GM19023 (cell line): ENCODE results near the gene TGM3.

ENCODE experiments used
- ATAC-seq: cut with Tn5 transposase; IDR thresholded peaks from one replicate; pipeline ENCODE4 v1.9.1; 2021; ENCODE audit warnings: mild to moderate bottlenecking, moderate library complexity; ENCODE audit not compliant: unreplicated experiment

TGM3 gene

GRCh38 chr20:2335096-2335870, 39.5 kb downstream of the TGM3 start:
- ATAC-seq, result no peak

- no peak for ATAC-seq
Measured at GRCh38 chr20:2336471-2336870, 40.7 kb downstream of the TGM3 start.

DNA sequence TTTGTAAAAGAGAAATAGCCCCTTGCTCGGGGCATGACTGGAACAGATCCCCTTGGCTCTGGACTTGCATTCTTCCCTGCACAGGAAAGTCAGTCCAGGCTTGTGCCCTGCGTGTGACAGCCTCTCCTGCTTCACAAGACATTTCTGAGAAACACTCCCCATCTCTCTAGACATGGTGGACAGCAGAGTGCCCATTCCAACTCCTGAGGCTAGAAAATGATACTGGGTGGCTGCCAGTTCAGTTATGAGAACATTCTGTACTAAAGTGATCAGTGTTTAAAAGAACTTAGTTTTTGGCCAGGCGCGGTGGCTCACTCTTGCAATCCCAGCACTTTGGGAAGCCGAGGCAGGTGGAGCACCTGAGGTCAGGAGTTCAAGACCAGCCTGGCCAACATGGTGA, 41.3 kb downstream of the TGM3 start:
- ATAC-seq, result no peak

DNA sequence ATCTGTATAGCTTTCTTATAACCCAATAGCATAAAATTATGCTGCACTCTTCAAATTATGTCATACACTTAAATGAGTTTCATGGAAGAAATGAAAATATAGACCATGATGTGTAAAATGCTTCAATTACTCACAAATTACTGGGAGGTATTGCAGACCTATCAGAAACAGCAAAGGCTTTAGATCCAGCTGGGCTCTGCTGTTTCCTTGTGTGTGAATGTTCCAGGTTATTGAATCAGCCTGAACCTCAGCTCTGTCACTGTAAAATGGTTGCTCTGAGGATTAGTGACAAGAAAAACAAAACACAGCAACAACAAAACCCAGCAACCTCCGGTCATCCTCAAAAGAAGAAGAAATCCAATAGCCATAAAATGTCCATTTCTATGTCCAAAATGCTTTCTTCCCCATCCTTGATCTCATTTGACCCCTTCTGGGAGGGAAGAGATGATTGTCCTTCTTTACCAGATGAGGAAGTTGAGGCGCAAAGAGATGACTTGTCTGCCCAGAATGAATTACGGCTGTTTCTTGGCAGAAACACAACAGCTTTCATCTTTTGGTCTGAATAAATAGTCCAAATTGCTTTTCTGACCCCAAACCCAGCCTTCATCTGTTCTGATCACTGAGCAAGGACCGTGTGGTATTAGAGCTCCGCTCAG, 42.7 kb downstream of the TGM3 start:
- no peak for ATAC-seq

DNA sequence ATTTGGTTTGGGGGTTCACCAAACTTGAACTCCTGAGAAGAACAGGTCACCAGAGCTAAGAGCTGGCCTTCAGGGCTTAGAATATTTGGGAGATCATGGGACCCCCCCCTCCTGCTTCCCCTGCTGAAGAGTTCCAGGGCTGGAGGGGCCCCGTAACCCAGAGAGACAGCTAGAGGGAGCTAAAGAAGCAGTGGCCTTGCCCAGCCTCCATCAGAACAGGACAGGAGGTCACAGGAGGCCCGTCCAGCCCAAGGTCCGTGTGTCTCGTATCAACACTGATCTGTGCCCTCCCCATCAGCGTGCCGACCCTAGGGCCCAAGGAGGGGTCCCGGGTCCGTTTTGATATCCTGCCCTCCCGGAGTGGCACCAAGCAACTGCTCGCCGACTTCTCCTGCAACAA, 44.3 kb downstream of the TGM3 start:
- no peak for ATAC-seq

DNA sequence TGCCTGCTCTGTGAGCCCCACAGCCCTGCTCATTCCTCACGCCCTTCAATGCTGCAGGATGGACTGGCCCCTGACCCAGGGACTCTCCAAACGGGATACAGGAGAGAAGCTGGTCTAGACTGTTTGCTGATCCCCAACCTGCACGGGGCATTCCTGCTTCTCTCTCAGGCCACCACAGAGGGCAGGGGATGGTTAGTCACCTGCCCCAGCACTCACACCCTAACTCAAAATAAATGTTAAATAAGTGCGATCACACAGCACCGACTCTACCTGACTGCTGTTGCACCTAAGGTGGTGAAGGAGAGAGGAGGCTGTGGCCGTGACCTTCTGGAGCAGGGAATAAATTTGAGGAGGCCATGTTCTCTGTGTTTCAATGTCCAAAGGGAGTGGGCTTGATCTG, 45.0 kb downstream of the TGM3 start:
- ATAC-seq, result no peak

- ATAC-seq, result no peak
Measured at GRCh38 chr20:2341336-2341735, 45.5 kb downstream of the TGM3 start.

DNA sequence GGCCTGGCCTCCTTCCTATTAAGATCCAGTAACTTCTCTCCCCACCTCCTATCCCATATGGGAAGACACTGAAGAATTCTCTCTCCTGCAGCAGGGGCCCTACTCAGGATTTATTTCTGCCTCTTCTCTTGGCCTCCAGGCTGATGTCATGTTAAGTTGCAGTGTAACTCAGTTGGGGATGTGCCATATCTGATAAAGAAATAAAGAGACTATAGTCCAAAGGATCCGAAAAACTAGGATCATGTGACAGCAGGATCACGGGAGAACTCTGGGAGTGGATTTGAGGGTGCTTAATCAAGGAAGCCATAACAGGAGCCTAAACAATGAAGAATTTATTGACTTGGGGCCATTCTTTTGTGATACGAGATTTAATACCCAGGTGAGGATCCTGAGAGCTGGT, 46.4 kb downstream of the TGM3 start:
- no peak for ATAC-seq

GRCh38 chr20:2346188-2346587, 50.4 kb downstream of the TGM3 start:
- ATAC-seq, result no peak

- ATAC-seq, result no peak
Measured at GRCh38 chr20:2348336-2348735, 52.5 kb downstream of the TGM3 start.

- ATAC-seq, result no peak
Measured at GRCh38 chr20:2349801-2350200, 54.0 kb downstream of the TGM3 start.

- no peak for ATAC-seq
Measured at GRCh38 chr20:2350606-2351005, 54.8 kb downstream of the TGM3 start.

- no peak for ATAC-seq
Measured at GRCh38 chr20:2353231-2353630, 57.4 kb downstream of the TGM3 start.

DNA sequence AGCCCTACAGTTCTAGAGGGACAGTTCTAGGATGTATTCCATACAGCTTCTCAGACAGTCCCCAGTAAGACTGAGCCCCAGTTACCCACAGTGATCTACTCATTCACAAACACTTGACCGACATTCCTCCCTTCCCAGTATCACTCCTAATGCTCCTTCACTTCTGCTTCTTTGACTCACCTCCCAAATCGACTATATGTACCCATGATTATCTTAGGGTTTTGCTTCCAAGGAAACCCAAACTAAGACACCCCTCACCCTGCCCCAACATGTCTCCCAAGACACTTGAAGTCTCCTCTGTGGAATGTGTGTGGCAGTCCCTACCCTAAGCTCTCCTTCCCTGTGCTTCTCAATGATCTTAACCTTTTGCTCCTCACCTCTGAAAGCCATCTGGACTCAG, 61.3 kb downstream of the TGM3 start:
- ATAC-seq, result no peak

DNA sequence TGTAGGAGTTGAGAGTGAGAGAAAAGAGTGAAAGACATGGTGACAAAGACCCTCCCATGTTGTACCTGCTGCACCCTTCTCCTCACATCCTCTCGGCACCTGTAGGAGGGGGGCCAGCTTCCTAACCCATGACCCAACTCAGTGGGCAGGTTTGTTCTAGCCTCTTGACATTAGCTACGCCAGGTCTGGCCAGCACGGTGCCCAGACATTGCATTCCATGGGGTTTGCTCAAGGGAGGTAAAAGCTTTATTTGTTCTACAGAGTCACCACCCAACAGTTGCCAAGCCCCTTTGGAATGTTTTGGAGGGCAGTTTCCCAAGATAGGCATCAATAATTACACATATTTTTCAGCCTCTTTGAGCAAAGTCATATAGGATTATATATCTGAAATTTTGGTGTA, 62.2 kb downstream of the TGM3 start:
- no peak for ATAC-seq

DNA sequence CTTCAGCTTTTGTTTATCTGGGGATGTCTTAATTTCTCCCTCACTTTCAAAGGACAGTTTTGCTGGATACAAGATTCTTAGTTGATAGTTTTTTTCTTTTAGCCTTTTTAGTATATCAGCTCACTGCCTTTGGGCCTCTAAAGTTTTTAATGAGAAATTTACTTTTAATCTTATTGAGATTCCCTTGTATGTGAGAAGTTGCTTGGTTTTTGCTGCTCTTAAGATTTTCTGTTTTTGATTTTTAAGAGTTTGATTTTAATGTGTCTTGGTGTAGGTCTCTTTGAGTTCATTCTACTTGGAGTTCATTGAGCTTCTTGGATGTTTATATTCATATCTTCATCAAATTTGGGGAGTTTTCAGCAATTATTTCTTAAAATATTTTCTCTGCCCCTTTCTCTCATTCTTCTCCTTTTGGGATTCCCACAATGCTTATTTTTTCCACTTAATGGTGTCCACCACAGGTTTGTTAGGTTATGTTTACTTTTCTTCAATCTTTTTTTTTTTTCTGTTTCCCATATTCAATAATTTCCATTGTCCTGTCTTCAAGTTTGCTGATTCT, 65.3 kb downstream of the TGM3 start:
- no peak for ATAC-seq

DNA sequence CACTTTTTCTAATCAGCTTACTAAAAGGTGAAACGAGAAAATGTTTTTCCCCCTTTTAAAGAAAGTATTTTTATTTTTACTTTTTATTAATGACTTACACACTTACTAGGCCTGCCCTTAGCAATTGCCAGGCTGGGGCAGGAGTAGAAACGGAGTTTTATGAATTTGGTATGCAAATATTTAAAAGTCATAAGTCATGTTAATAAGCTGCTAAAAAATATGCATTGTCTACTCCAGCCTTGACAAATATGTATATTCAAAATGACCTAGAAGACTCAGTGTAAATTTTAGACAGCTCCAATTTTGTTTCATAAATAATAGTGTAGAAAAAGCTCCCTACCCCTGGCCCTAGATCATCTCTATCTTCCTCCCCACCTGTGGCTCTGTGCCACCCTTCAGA, 67.4 kb downstream of the TGM3 start:
- ATAC-seq, result no peak

DNA sequence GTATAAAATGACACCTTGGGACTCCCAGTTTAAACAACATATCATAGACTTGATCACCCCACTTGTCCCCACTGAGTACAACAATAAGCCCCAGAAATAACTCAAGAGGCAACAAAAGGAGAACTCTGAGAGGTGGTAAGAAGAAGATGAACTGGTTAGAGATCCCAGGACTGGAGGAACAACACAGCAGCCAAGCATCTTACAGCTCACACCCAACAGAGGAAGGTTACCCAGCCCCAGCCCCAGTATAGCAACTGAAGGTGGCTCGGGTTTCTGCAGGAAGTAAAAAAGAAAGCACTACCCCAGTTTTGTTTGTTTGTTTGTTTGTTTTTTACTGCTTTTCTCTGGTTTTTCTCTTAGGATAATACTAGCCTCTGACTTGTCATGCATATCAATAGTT, 67.8 kb downstream of the TGM3 start:
- no peak for ATAC-seq

DNA sequence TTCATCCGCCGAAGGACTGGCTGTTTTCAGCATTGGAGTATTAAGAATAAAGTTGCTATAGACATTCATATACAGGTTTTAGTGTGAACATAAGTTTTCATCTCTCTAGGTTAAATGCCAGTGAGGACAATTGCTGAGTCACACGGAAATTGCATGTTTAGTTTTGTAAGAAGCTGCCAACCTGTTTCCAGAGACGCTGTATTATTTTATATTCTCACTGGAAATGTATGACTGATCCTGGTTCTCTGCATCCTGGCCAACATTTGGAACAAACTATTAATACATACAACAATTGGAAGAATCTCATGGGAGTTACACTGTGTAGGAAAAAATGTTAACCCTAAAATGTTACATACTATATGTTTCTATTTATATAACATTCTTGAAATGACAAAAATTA, 68.2 kb downstream of the TGM3 start:
- no peak for ATAC-seq

DNA sequence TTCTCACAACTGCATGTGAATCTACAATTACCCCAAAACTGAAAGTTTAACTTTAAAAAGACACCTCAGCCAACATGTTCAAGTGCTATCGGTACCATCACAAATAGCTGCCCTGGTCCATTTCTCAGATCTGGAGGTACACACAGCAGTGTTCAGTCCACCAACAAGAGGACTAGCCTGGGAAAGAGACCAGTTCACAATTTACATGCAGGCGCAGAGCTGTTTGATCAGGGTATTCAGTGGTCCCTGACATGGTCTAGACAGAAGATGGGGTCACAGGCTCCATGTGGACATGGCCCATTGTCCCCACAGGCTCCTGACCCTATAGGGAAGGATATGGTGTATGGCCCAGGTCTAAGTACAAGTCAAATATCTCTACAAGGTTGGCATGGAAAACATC, 69.3 kb downstream of the TGM3 start:
- ATAC-seq, result no peak

DNA sequence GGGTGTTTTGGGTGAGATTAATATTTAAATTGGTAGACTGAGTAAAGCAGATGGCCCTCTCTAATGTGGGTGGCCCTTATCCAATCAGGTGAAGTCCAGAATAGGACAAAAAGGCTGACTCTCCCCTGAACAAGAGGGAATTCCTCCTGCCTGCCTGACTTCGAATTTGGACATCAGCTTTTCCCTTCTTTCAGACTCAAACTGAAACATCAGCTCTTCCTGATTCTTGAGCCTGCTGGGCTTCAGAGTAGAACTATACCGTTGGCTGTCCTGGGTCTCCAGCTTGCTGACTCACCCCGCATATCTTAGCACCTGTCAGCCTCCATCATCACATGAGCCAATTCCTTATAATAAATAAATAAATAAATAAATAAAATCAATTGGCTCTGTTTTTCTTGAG, 69.9 kb downstream of the TGM3 start:
- ATAC-seq, result no peak

- no peak for ATAC-seq
Measured at GRCh38 chr20:2368621-2369020, 72.8 kb downstream of the TGM3 start.
